CD4-positive, CD25-positive, alpha-beta regulatory T cell (primary cell): ENCODE results near the gene KCNK1. TPM values are rescaled to one million over a fixed set of nuclear protein-coding genes. Genes with fewer than 3 reads are reported as not detected.
A peak's percentile ranks its signal among the peaks of the same experiment; 100 is the strongest.

ENCODE experiments used
- ATAC-seq, 2 donors: fragments of 150-1000 bp; cut with Tn5 transposase; one replicate each; pipeline ENCODE4 v1.10.0; 2021; ENCODE audit warnings: low read depth in 2 of 2, moderate number of reproducible peaks in 2 of 2, moderate library complexity in 1 of 2
- DNase-seq, 3 donors: peaks; one replicate each; pipeline versions ENCODE4 v3.0.0 to v3.0.0-alpha.2; 2012 to 2022; ENCODE audit warnings: mixed read lengths in 1 of 3
- H3K27ac ChIP-seq: one replicate; pipeline ENCODE4 v1.7.0; 2013; ENCODE audit warnings: mild to moderate bottlenecking, low read length; ENCODE audit not compliant: insufficient read depth, poor library complexity, severe bottlenecking
- H3K27me3 ChIP-seq: one replicate; pipeline ENCODE4 v1.7.0; 2013; ENCODE audit warnings: low read length; ENCODE audit not compliant: control insufficient read depth, insufficient read depth
- H3K36me3 ChIP-seq: one replicate; pipeline ENCODE4 v1.7.0; 2013; ENCODE audit warnings: mild to moderate bottlenecking, low read length, moderate library complexity; ENCODE audit not compliant: control insufficient read depth, insufficient read depth
- H3K4me1 ChIP-seq: 2 replicates; pipeline ENCODE4 v1.7.0; 2013; ENCODE audit warnings: mild to moderate bottlenecking, low read length; ENCODE audit not compliant: insufficient read depth, control insufficient read depth, poor library complexity, severe bottlenecking
- H3K4me3 ChIP-seq: one replicate; pipeline ENCODE4 v1.7.0; 2013; ENCODE audit warnings: low read depth, mild to moderate bottlenecking, low read length, moderate library complexity
- H3K9me3 ChIP-seq, 2 experiments: 1 replicate in 1 of 2; 2 replicates in 1 of 2; pipeline ENCODE4 v1.7.0; 2013; ENCODE audit warnings: low read length in 2 of 2, mild to moderate bottlenecking in 1 of 2, moderate library complexity in 1 of 2; ENCODE audit not compliant: control insufficient read depth in 2 of 2
- H3K27ac Mint-ChIP-seq, 3 donors: one replicate each; pipeline ENCODE4 v1.8.0; 2020 to 2022; ENCODE audit warnings: mild to moderate bottlenecking in 3 of 3, mixed read lengths in 3 of 3, moderate library complexity in 2 of 3
- H3K27me3 Mint-ChIP-seq: one replicate; pipeline ENCODE4 v1.8.0; 2022; ENCODE audit warnings: mild to moderate bottlenecking, mixed read lengths
- H3K36me3 Mint-ChIP-seq: one replicate; pipeline ENCODE4 v1.8.0; 2020; ENCODE audit warnings: mixed read lengths
- H3K4me1 Mint-ChIP-seq, 4 donors: one replicate each; pipeline ENCODE4 v1.8.0; 2020 to 2022; ENCODE audit warnings: mixed read lengths in 4 of 4, mild to moderate bottlenecking in 1 of 4
- H3K4me3 Mint-ChIP-seq, 4 donors: one replicate each; pipeline ENCODE4 v1.8.0; 2020 to 2022; ENCODE audit warnings: mild to moderate bottlenecking in 4 of 4, mixed read lengths in 4 of 4, moderate library complexity in 3 of 4
- H3K9me3 Mint-ChIP-seq, 7 donors: one replicate each; pipeline ENCODE4 v1.8.0; 2020 to 2022; ENCODE audit warnings: mixed read lengths in 7 of 7, mild to moderate bottlenecking in 3 of 7, moderate library complexity in 2 of 7
- polyA plus RNA-seq, 4 donors: library from polyadenylated mRNA; unstranded; fragments of 300-500 nt; fragmentation: Illumina TruSeq; gene quantifications; one replicate each; pipeline ENCODE4 v1.2.3, GENCODE V29; 2021
- total RNA-seq: library from RNA; stranded (reverse); gene quantifications from one replicate; pipeline ENCODE4 v1.2.3, GENCODE V29; 2022

The KCNK1 gene
- total and polyA plus RNA-seq, 5 donors from 2014 or later = 0.15 to 0.99 (median 0.21) TPM; not detected in 1

- no peaks in the 10 kb centered on the region for H3K27me3 Mint-ChIP-seq
- H3K4me1 ChIP-seq = no peaks in the 10 kb centered on the region
- H3K36me3 Mint-ChIP-seq = no peaks in the 10 kb centered on the region
- no peaks in the 10 kb centered on the region for H3K27me3 ChIP-seq
- H3K36me3 ChIP-seq = no peaks in the 10 kb centered on the region
- DNase-seq (no peak), ATAC-seq (no peak)
- peaks cover 0 to 3% (median 0%) of the 10 kb centered on the region in 7 donors for H3K9me3 Mint-ChIP-seq
- H3K27ac Mint-ChIP-seq = no peak overlapping the region
- H3K4me3 ChIP-seq = no peak overlapping the region
- no peaks in the 10 kb centered on the region for H3K9me3 ChIP-seq
- no peak overlapping the region for H3K4me3 Mint-ChIP-seq
- no peak overlapping the region for H3K27ac ChIP-seq
- H3K4me1 Mint-ChIP-seq = no peaks in the 10 kb centered on the region
Observed at GRCh38 chr1:233654658-233655280, 40.9 kb downstream of the KCNK1 start.

GRCh38 chr1:233655301-233655740 is 41.4 kb downstream of the KCNK1 start:
- H3K36me3 ChIP-seq = no peaks in the 10 kb centered on the region
- no peaks in the 10 kb centered on the region for H3K4me1 Mint-ChIP-seq
- ATAC-seq (no peak), DNase-seq (no peak)
- H3K4me3 Mint-ChIP-seq = no peak overlapping the region
- no peaks in the 10 kb centered on the region for H3K9me3 ChIP-seq
- H3K27me3 ChIP-seq = no peaks in the 10 kb centered on the region
- H3K36me3 Mint-ChIP-seq = no peaks in the 10 kb centered on the region
- H3K27ac ChIP-seq = no peak overlapping the region
- H3K27me3 Mint-ChIP-seq = no peaks in the 10 kb centered on the region
- H3K4me3 ChIP-seq = no peak overlapping the region
- no peaks in the 10 kb centered on the region for H3K4me1 ChIP-seq
- H3K27ac Mint-ChIP-seq = no peak overlapping the region
- H3K9me3 Mint-ChIP-seq = peaks cover 0 to 3% (median 0%) of the 10 kb centered on the region in 7 donors

GRCh38 chr1:233656032-233656635 is 42.2 kb downstream of the KCNK1 start:
- H3K27ac ChIP-seq = no peak overlapping the region
- H3K36me3 ChIP-seq = no peaks in the 10 kb centered on the region
- Mint-ChIP-seq H3K36me3 (no peaks in the 10 kb centered on the region), H3K27me3 (no peaks in the 10 kb centered on the region), H3K27ac (no peak overlapping the region), H3K4me3 (no peak overlapping the region), H3K4me1 (no peaks in the 10 kb centered on the region), H3K9me3 (peaks cover 0 to 3% (median 0%) of the 10 kb centered on the region in 7 donors)
- H3K4me1 ChIP-seq = no peaks in the 10 kb centered on the region
- H3K27me3 ChIP-seq = no peaks in the 10 kb centered on the region
- ATAC-seq (no peak), DNase-seq (no peak)
- no peaks in the 10 kb centered on the region for H3K9me3 ChIP-seq
- H3K4me3 ChIP-seq = no peak overlapping the region

GRCh38 chr1:233656687-233657086 is 42.8 kb downstream of the KCNK1 start:
- H3K9me3 Mint-ChIP-seq = peaks cover 0 to 3% (median 0%) of the 10 kb centered on the region in 7 donors
- H3K9me3 ChIP-seq = no peaks in the 10 kb centered on the region
- H3K27me3 Mint-ChIP-seq = no peaks in the 10 kb centered on the region
- no peaks in the 10 kb centered on the region for H3K4me1 Mint-ChIP-seq
- H3K4me1 ChIP-seq = no peaks in the 10 kb centered on the region
- no peak overlapping the region for H3K4me3 Mint-ChIP-seq
- no peak overlapping the region for H3K27ac ChIP-seq
- ATAC-seq (no peak), DNase-seq (no peak)
- H3K36me3 Mint-ChIP-seq = no peaks in the 10 kb centered on the region
- H3K36me3 ChIP-seq = no peaks in the 10 kb centered on the region
- no peaks in the 10 kb centered on the region for H3K27me3 ChIP-seq
- peak overlapping the region in 1 of 3 donors; percentile 3 for H3K27ac Mint-ChIP-seq
- H3K4me3 ChIP-seq = no peak overlapping the region

- no peaks in the 10 kb centered on the region for H3K4me1 Mint-ChIP-seq
- no peak overlapping the region for H3K4me3 Mint-ChIP-seq
- Histone ChIP-seq H3K27me3 (no peaks in the 10 kb centered on the region), H3K4me3 (no peak overlapping the region), H3K27ac (no peak overlapping the region), H3K9me3 (no peaks in the 10 kb centered on the region), H3K4me1 (no peaks in the 10 kb centered on the region), H3K36me3 (no peaks in the 10 kb centered on the region)
- DNase-seq (no peak), ATAC-seq (no peak)
- peaks cover 0 to 3% (median 0%) of the 10 kb centered on the region in 7 donors for H3K9me3 Mint-ChIP-seq
- peaks cover 4% of the 10 kb centered on the region for H3K27me3 Mint-ChIP-seq
- H3K36me3 Mint-ChIP-seq = no peaks in the 10 kb centered on the region
- peak overlapping the region in 1 of 3 donors; percentile 3 for H3K27ac Mint-ChIP-seq
Observed at GRCh38 chr1:233657466-233657865, 43.6 kb downstream of the KCNK1 start.

- ATAC-seq = no peak
Observed at GRCh38 chr1:233659495-233659894, 45.6 kb downstream of the KCNK1 start.

GRCh38 chr1:233661376-233662159 is 47.7 kb downstream of the KCNK1 start:
- H3K9me3 ChIP-seq = no peaks in the 10 kb centered on the region
- ATAC-seq = no peak
- Mint-ChIP-seq H3K27me3 (peaks cover 4% of the 10 kb centered on the region), H3K36me3 (no peaks in the 10 kb centered on the region), H3K4me1 (no peaks in the 10 kb centered on the region), H3K27ac (no peak overlapping the region), H3K9me3 (peaks cover 0 to 3% (median 0%) of the 10 kb centered on the region in 7 donors), H3K4me3 (no peak overlapping the region)
- no peaks in the 10 kb centered on the region for H3K27me3 ChIP-seq
- no peak overlapping the region for H3K27ac ChIP-seq
- H3K4me1 ChIP-seq = no peaks in the 10 kb centered on the region
- no peak overlapping the region for H3K4me3 ChIP-seq
- no peaks in the 10 kb centered on the region for H3K36me3 ChIP-seq
- DNase-seq = no peak

More at GRCh38 chr1:233659495-233659894, 45.6 kb downstream of the KCNK1 start:
- H3K9me3 Mint-ChIP-seq = peaks cover 0 to 3% (median 0%) of the 10 kb centered on the region in 7 donors
- H3K4me1 Mint-ChIP-seq = no peaks in the 10 kb centered on the region
- no peaks in the 10 kb centered on the region for H3K27me3 ChIP-seq
- H3K9me3 ChIP-seq = no peaks in the 10 kb centered on the region
- no peak overlapping the region for H3K4me3 Mint-ChIP-seq
- no peaks in the 10 kb centered on the region for H3K36me3 Mint-ChIP-seq
- H3K4me3 ChIP-seq = no peak overlapping the region
- H3K27ac Mint-ChIP-seq = no peak overlapping the region
- H3K36me3 ChIP-seq = no peaks in the 10 kb centered on the region
- DNase-seq = no peak
- peaks cover 4% of the 10 kb centered on the region for H3K27me3 Mint-ChIP-seq
- no peaks in the 10 kb centered on the region for H3K4me1 ChIP-seq
- H3K27ac ChIP-seq = no peak overlapping the region
